HUDEP-2 (cell line): Measurements from ENCODE around the gene THADA.
"Not testable (repeated sequence)": the region's sequence is repeated elsewhere in the genome, so short reads cannot be mapped to it uniquely, and the experiment has no call there.

Experiments
- DNase-seq, 76 experiments: peaks; one replicate each; lab custom pipeline; 2025; ENCODE audit not compliant: unreplicated experiment in 76 of 76; lab: John Stamatoyannopoulos, UW

The THADA gene

GRCh38 chr2:43595603-43596412 lies at the start of gene THADA:
Gene THADA (minus strand): TSS chr2:43596038. CDS start chr2:43592392, 3,646 bp downstream.
- DNase-seq = peak; percentile 57 to 98 (median 95)

- no peak for DNase-seq
Measured at GRCh38 chr2:43643680-43644079, 47.8 kb upstream of the THADA start.

- no peak for DNase-seq
Measured at GRCh38 chr2:43642363-43642762, 46.5 kb upstream of the THADA start.

- peak in 74 of 76 experiments; percentile 5 to 91 (median 80) for DNase-seq
Measured at GRCh38 chr2:43637030-43637803, 41.4 kb upstream of the THADA start, which contains the start of gene PLEKHH2. Gene PLEKHH2 (plus strand): TSS chr2:43637260. CDS start chr2:43644674, 7,414 bp downstream.

- DNase-seq = no peak
Measured at GRCh38 chr2:43636621-43637020, 40.8 kb upstream of the THADA start.

- not testable (repeated sequence) for DNase-seq
Measured at GRCh38 chr2:43636153-43636552, 40.3 kb upstream of the THADA start.

GRCh38 chr2:43634604-43635306 lies 38.9 kb upstream of the THADA start:
- DNase-seq = no peak

GRCh38 chr2:43631618-43632317 lies 35.9 kb upstream of the THADA start:
- DNase-seq = no peak

- DNase-seq = no peak
Measured at GRCh38 chr2:43622931-43623451, 27.2 kb upstream of the THADA start.

GRCh38 chr2:43619511-43619910 lies 23.7 kb upstream of the THADA start:
- no peak for DNase-seq

- DNase-seq = no peak
Measured at GRCh38 chr2:43616967-43617680, 21.3 kb upstream of the THADA start.

GRCh38 chr2:43612944-43613343 lies 17.1 kb upstream of the THADA start:
- DNase-seq = no peak

GRCh38 chr2:43611987-43612894 lies 16.4 kb upstream of the THADA start:
- peak in 65 of 76 experiments; percentile 4 to 82 (median 54) for DNase-seq

GRCh38 chr2:43610361-43610760 lies 14.5 kb upstream of the THADA start:
- no peak for DNase-seq

GRCh38 chr2:43609290-43609918 lies 13.6 kb upstream of the THADA start:
- DNase-seq = peak in 33 of 76 experiments; percentile 2 to 60 (median 26)

GRCh38 chr2:43605851-43606250 lies 10.0 kb upstream of the THADA start:
- no peak for DNase-seq

- peak in 36 of 76 experiments; percentile 1 to 53 (median 20) for DNase-seq
Measured at GRCh38 chr2:43605079-43605655, 9.3 kb upstream of the THADA start.

GRCh38 chr2:43604674-43605073 lies 8.8 kb upstream of the THADA start:
- no peak for DNase-seq
